HG03280 (cell line): Measurements from ENCODE around the gene SCN9A.
"Not testable (repeated sequence)": the region's sequence is repeated elsewhere in the genome, so short reads cannot be mapped to it uniquely, and the experiment has no call there.

ENCODE experiments used
- ATAC-seq: cut with Tn5 transposase; IDR thresholded peaks from one replicate; pipeline ENCODE4 v1.9.1; 2021; ENCODE audit warnings: mild to moderate bottlenecking, moderate library complexity; ENCODE audit not compliant: unreplicated experiment

The SCN9A gene

GRCh38 chr2:166249318-166249717 lies 126.4 kb downstream of the SCN9A start:
- ATAC-seq: no peak

GRCh38 chr2:166246901-166247300 lies 128.8 kb downstream of the SCN9A start:
- no peak for ATAC-seq

DNA sequence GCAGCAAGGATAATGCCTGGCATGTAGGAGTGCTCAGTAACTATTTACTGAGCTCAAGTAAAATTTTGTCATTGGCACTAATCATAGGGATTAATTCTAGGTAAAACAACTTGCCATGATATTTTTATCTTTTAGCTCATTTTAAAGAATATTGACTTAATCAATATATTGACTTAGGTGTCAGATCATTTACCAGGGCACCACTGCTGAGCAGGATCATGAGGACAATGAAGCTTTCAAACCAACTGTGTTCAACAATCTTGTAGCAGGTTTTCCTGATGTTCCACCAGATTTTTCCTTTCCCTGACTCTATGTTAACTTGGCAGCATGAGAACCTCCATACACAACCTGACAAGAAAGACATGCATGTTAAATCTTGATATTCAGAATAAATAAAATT lies 133.4 kb downstream of the SCN9A start:
- ATAC-seq: no peak

- ATAC-seq: no peak
Observed at GRCh38 chr2:166240387-166241313, 135.1 kb downstream of the SCN9A start.

- ATAC-seq: no peak
Observed at GRCh38 chr2:166239548-166239947, 136.2 kb downstream of the SCN9A start.

DNA sequence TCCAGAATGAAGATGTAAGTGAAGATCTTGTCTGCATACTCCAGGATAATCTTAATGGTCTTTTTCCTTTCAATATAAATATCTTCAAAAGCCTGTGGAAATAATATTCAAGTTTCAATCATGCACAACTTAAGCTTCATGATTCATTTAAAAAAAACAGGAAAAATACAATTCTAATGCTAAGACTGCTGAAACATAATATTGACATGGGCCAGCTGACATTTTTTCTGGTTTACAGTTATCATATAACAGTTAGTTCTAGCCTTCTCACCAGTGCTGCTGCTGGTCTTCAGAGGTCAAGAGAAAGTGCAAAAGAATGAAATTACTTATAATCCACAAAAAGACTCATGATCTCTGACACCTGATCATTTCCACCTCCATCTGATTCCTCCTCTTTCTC lies 137.6 kb downstream of the SCN9A start:
- no peak for ATAC-seq

DNA sequence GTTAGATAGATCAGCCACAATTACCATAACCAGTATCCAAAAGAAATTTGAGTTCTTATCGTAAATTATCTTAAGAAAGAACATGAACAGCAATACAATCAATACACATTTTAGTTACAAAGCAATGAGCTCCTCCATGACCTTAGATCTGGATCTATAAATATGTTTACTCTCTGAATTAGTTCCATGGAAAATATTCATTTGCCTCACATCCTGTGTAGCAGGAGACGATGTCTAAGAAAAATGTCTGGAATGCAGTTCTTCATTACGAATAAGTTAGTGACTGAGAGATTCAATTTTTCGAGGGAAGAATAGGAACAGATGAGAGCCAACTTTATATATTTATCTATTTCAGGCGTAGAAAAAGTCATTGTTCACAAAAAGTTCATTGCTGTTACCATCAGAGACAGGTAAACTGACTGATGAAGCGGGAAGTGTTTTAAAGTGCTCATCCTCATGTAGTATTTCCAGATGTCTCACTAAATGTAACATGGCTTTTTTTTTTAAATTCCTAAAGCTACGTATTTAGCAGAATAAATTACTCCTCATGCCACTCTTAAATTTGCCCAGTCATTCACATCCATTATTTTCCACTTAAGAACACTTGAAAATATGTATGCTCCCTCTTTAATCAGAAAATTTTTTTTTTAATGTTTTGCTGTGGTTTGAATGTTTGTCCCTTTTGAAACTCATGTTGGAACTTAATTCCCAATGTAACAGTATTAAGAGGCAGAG lies 141.5 kb downstream of the SCN9A start:
- ATAC-seq: no peak

DNA sequence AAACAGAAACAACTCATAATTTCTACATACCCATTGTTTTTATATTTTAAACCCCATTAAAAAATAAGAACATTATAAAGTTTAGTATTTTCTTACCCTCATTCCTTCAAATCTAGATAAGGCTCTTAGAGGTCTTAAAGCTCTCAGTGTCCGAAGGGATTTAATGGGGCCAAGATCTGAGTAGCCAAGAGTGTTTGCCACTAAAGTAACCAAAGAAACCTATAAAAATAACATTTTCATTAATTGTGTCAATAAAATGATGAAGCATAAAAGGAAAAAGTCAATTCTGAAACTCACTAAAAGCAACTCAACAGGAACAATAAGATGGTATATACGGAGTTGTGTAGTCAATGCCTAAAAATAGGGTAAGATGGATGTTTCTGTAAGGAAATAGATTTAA lies 142.5 kb downstream of the SCN9A start:
- ATAC-seq: no peak

DNA sequence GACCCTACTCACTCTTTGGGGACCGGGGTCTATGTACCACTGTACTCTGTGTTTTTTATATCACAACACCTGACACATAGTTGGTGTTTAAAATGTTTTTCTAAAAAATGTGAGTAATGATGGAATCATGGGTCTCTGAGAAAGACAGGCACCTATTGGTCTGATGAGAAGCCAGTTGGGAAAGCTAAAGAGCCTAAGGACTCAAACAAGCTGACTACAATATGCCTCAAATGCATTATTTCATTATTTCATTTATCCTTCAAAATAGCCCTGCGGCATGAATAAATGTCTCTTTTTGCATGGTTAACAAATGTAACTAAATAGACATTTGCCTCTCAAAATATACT lies 145.0 kb downstream of the SCN9A start:
- no peak for ATAC-seq

DNA sequence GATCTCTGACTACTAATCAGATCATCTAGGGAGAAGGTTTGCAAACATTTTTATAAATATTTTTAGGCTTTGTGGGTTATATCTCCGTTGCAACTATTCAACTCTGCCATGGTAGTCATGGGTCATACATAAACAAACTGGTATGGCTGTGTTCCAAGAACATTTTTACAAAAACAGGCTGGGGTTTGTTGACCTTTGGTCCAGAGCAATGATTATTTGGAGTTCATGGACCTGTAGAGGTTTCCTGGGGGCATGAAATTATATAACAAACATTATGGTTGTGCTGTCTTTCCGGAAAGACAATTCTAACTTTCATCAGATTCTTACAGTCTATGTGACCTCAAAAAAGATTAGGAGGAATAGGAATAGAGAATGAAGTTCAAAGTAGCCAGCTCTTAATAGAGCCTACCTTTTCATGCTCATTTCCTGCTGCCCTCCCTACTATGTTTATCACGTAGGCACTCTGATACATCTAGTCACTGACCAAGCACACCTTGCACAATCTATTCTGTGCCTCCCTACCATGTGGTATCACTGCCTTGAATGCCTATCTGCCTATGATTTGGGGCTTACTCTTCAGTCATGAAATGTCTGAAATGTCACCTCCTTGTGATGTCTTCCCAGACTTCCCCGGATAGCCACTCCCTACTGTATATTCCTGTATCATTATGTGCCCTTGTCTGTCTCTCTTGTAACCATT lies 145.6 kb downstream of the SCN9A start:
- no peak for ATAC-seq

- no peak for ATAC-seq
Observed at GRCh38 chr2:166229678-166230023, 146.1 kb downstream of the SCN9A start.

GRCh38 chr2:166224197-166224596 lies 151.5 kb downstream of the SCN9A start:
- no peak for ATAC-seq

DNA sequence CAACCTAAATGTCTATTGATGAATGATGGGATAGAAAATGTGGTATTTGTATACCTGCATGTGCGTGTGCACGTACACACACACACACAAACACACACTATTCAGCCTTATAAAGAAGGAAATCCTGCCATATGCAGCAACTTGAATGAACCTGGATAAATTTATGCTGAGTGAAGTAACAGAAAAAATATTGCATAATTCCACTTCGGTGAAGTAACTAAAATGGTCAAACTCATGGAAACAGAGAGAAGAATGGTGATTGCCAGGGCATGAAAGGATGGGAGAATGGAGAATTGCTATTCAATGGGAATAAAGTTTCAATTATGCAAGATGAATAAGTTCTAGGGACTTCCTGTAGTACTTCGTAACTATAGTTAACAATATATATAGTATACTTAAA lies 152.4 kb downstream of the SCN9A start:
- no peak for ATAC-seq

GRCh38 chr2:166211079-166211478 lies 164.7 kb downstream of the SCN9A start:
- ATAC-seq: no peak

- ATAC-seq: not testable (repeated sequence)
Observed at GRCh38 chr2:166209944-166210343, 165.8 kb downstream of the SCN9A start.

DNA sequence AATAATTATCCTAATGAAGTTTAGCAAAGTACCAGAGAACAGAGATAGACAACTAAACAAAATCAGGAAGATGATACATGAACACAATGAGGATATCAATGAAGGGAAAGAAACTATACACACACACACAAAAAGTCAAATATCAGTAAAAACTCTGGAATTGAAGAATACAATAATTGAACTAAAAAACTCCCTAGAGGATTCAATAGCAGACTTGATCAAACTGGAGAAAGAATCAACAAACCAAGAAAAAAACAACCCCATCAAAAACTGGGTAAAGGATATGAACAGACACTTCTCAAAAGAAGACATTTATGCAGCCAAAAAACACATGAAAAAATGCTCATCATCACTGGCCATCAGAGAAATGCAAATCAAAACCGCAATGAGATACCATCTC lies 166.4 kb downstream of the SCN9A start:
- ATAC-seq: not testable (repeated sequence)

DNA sequence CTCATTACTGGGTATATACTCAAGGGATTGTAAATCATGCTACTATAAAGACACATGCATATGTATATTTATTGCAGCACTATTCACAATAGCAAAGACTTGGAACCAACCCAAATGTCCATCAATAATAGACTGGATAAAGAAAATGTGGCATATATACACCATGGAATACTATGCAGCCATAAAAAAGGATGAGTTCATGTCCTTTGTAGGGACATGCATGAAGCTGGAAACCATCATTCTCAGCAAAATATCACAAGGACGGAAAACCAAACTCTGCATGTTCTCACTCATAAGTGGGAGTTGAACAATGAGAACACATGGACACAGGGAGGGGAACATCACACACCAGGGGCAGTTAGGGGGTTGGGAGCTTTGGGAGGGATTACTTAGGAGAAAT lies 169.6 kb downstream of the SCN9A start:
- ATAC-seq: not testable (repeated sequence)

DNA sequence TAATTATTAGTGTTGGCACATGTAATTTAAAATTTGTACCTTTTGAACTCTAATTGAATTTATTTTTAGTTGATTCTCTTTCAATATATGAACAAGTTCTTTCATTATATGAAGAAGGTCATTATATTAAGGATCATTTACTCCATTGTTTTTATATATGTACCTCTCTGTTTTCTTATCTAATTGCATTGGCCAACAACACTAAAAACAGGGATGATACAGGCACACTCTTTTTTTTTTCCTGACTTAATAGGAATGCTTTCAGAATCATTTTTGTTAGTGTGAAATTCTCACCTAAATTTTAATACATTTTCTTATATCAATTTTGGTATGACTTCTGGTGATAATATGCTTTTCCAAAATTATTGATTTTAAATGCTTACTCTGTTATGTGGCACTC lies 173.0 kb downstream of the SCN9A start:
- no peak for ATAC-seq

DNA sequence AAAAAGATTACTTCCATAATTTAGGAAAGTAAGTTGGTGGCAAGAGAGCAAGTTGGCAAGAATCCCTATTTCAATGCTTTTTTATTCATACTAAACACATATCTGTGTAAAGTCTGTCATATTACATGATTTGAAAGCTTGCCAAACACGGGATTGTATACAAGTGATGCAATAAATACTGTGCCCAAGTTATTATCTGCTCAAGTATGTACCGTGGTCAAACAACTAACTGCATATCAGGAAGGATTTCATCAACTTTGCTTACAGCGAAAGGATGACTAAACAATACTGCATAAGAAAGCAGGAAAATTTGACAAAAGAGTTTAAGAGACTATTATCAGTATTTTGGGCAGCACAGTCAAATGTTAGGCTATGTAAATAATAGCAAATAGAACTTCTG lies 178.3 kb downstream of the SCN9A start:
- ATAC-seq: no peak

- ATAC-seq: no peak
Observed at GRCh38 chr2:166193407-166193806, 182.3 kb downstream of the SCN9A start.

DNA sequence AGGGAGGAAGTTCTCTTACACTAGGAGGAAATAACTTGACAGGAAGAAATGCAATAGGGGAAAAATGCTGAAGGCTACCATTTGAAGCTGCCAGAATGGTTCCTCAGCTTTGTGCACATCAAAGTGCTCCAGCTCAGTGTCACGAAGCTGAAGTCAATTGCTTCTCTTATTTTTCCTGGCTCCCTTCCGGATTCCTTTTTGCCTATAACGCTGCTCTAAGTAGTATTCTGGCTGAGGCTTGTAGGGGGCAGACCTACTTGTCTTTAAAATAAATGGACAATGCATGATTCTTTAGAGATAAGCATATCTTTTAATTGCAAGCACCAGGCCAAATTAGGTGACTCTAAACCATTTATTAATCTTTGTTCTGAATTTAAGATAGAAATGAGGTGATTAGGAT lies 187.7 kb downstream of the SCN9A start:
- no peak for ATAC-seq

GRCh38 chr2:166184789-166185188 lies 191.0 kb downstream of the SCN9A start:
- no peak for ATAC-seq
